C1 segment of cervical spinal cord (tissue), 14 donors: ENCODE results near the gene ORC6.

Experiments used
- DNase-seq, 14 donors: peaks; one replicate each; lab custom pipeline; 2025; lab: John Stamatoyannopoulos, UW

ORC6 gene

DNA sequence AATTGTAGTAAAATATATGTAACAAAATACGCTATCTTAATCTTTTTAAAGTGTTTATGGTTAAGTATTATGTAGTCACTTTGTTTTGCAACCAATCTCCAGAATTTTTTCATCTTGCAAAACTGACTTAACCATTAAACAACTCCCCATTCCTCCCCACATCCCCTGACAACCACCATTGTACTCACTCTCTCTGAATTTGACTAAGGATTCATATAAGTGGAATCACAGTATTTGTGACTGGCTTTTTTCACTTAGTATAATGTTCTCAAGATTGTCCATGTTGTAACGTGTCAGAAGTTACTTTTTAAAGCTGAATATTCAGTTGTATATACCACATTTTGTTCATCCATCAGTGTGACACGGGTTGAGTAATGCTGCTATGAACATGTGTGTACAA is 10.6 kb downstream of the ORC6 start:
- no peak for DNase-seq

GRCh38 chr16:46701615-46702014 is 12.2 kb downstream of the ORC6 start:
- no peak for DNase-seq

DNA sequence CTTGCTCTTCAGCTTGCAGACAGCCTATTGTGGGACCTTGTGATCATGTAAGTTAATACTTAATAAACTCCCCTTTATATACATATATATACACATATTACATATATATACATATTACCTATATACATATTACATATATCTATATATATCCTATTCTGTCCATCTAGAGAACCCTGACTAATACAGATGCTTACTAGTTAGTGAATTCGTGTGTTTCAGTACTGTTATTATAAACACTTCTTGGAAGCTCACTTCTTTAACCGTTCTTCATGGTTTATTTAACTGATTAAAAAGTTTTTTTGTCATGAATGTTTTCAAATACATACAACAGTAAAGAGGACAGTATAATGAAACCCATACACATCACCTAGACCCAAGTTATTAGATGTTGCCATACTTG is 12.6 kb downstream of the ORC6 start:
- DNase-seq, result no peak

DNA sequence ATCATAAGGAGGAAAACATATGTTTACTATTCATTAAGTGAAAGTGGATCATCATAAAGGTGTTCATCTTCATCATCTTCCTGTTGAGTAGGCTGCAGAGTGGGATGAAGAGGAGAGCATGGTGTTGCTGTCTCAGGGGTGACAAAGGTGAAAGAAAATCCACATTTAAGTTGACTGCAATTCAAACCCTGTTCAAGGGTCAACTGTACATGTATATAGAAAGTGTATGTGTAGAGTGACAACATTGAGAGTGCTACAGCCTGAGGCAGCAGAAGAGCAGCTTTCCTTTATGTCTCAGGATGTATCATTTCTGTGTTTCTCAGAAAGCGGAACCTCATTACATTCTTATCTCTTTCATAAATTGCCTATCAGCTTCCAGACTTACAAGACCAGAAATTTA is 17.2 kb downstream of the ORC6 start:
- no peak for DNase-seq

GRCh38 chr16:46709469-46710005 is 20.1 kb downstream of the ORC6 start:
- no peak for DNase-seq

- DNase-seq, result no peak
These were observed 21.9 kb downstream of the ORC6 start for GRCh38 chr16:46711106-46712058.

GRCh38 chr16:46712911-46713310 is 23.5 kb downstream of the ORC6 start:
- no peak for DNase-seq

DNA sequence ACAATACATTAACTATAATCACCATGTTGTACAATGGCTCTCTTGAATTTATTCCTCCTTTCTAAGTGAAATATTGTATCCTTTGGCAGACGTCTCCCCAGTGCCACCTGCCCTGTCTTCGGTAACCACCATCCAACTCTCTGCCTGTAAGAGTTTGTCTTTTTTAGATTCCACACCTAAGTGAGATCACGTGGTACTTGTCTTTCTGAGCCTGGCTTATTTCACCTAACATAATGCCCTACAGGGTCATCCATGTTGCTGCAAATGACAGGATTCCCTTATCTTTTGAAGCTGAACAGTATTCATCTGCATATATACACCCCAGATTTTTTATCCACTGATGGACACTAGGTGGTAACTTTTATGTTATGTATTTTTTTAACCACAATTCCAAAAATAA is 24.2 kb downstream of the ORC6 start:
- DNase-seq, result no peak

DNA sequence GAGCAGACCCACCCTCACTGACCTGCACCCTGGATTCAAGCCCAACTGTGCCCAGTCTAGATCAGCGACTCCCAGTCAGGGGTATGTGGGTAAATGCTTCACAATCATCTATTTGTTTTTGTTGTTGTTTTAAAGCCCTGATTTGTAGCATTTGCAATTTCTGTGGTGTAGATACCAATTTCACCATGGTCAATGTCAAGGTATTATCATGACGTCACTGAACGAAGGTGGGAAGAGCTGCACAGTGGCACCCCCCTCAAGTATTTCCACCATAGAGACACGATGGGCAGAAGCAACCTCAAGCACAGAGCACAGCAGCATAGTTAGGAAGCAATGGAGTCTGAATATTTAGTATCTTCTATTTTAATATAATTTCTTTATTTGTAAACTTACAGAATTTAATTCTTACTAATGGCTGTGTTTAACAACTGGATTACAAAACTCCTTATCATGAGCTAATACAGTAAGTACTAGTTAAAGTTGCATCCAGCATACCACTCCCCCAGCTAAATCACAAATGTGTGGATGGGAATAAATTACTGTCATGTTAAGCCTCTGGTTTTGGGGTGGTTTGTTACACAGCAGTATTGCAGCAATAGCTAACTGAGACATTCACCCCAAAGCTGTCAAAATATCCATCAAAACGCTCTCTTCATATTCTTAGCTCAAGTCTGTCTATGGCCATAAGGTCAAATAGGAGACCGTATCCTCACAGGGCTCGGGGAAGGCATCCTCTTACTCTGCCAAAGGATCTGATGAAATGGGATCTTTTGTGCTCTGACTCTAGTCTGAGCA is 25.5 kb downstream of the ORC6 start:
- no peak for DNase-seq

DNA sequence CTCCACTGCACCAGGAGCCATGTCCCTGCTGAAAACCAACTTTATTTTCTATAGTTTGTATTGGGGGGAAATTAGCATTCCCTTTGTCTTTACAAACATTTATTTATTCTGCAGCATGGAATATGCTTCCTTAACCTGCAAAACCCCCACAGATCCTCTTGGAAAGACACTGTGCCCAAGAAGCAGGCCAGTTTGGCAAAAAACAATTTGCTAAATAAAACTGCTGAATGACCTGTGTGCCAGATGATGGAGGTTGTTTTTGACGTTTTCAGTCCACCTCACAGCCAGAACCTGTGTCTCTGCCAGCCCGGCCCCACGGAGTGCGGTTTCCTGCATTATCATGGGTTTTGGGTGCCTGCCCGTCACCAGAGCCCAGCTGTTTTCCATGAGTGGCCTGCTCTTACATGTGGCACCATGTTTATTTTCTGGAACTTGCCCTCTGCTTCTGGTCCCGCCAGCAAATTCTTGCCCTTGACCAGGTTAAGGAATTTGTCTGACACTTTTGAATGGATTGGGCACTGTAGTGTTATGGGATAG is 26.4 kb downstream of the ORC6 start:
- peak in 1 of 14 donors; percentile 82 for DNase-seq

GRCh38 chr16:46717692-46718091 is 28.2 kb downstream of the ORC6 start:
- peak in 1 of 14 donors; percentile 91 for DNase-seq

DNA sequence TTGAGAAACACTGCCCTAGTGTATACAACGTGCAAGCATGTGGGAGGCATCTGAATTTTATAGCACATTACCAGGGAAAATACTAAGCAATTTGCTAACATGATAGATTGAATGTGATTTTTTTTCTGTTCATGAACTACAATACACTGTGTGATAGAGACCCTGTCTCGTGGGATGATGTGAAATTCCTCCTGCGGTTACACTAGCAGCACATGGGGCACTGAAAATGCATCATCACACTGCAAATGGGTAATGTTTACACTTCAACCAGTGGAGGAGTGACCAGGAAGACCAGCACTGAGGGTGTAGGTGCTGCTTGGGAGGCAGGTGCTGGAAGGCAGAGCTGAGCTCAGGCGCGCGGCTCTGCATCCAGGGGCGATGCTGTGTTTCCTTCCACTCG is 28.8 kb downstream of the ORC6 start:
- no peak for DNase-seq

GRCh38 chr16:46719528-46719927 is 30.1 kb downstream of the ORC6 start:
- no peak for DNase-seq

- DNase-seq, result no peak
These were observed 31.2 kb downstream of the ORC6 start for GRCh38 chr16:46720619-46721018.

GRCh38 chr16:46721885-46722284 is 32.4 kb downstream of the ORC6 start:
- no peak for DNase-seq

- no peak for DNase-seq
These were observed 37.7 kb downstream of the ORC6 start for GRCh38 chr16:46727184-46727583.

DNA sequence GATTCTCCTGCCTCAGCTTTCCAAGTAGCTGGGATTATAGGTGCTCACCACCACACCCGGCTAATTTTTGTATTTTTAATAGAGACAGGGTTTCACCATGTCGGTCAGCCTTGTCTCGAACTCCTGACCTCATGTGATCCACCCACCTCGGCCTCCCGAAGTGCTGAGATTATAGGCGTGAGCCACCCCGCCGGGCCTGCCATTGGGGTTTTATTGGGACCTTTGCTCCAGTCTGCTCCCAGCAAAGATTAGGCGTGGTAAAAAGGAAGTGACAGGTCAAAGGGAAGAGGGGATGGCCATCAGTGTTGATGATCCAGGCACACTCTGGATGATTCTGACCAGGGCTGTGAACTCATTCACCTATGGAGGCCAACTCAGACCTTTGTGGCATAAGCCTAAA is 38.2 kb downstream of the ORC6 start:
- DNase-seq, result no peak

- DNase-seq, result no peak
These were observed 39.3 kb downstream of the ORC6 start for GRCh38 chr16:46728806-46729205.

DNA sequence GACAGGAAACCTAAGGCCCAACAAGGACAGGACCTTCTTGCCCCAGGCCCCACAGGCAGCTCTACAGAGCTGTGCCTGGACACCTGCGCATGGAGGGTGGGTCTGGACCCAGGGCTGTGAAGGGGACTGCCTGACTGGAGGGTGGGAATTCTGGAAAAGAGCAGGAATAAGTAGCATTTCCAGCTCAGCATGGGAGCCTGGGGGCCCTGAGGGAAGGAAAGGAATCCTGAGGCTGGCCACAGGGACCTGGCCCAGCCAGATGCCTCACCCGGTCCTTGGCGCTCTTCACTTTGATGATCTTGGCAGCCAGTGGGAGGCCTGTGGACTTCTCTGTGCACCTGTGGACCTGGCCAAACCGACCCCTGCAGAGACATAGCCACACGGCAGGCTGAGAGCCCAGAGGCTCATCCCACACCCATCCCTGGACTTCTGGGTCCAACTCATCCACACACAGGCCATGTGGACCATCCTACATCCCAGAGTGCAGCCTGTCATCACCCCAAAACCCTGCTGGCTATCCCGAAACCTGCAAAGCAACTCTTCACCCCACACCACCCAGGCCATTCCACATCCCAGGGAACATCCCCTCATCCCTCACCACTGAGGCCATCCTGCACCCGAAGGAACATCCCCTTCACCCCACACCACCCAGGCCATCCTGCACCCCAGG is 40.0 kb downstream of the ORC6 start:
- DNase-seq, result no peak

GRCh38 chr16:46730126-46730525 is 40.7 kb downstream of the ORC6 start:
- DNase-seq, result no peak

- DNase-seq, result no peak
These were observed 41.6 kb downstream of the ORC6 start for GRCh38 chr16:46730801-46731690.
